Stomach (tissue), 9 donors: Measurements from ENCODE around the gene CTSG. TPM values are rescaled to one million over a fixed set of nuclear protein-coding genes. Genes with fewer than 3 reads are reported as not detected.
"Not testable (repeated sequence)": the region's sequence is repeated elsewhere in the genome, so short reads cannot be mapped to it uniquely, and the experiment has no call there.

ENCODE experiments used
- DNase-seq, 2 donors: peaks; one replicate each; pipeline versions ENCODE4 v3.0.0 to v3.0.0-alpha.2; 2013 to 2019
- H3K27ac ChIP-seq, 5 donors: fragments of 200-600 bp in 4 of 5; sonication (generic) in 4 of 5; one replicate each; pipeline ENCODE4 v1.5.1; 2013 to 2019; ENCODE audit warnings: mild to moderate bottlenecking in 1 of 5, moderate library complexity in 1 of 5
- H3K27me3 ChIP-seq, 3 donors: fragments of 200-600 bp; sonication (generic); one replicate each; pipeline ENCODE4 v1.5.1; 2017 to 2019; ENCODE audit warnings: mixed run types in 1 of 3
- H3K36me3 ChIP-seq, 4 donors: fragments of 200-600 bp; sonication (generic); 1 replicate in 3 of 4; 2 replicates in 1 of 4; pipeline ENCODE4 v1.5.1; 2016 to 2019
- H3K4me1 ChIP-seq, 4 donors: fragments of 200-600 bp; sonication (generic); one replicate each; pipeline ENCODE4 v1.5.1; 2016 to 2019
- H3K4me3 ChIP-seq, 4 donors: fragments of 200-600 bp; sonication (generic) in 3 of 4; one replicate each; pipeline ENCODE4 v1.5.1; 2016 to 2019; ENCODE audit warnings: mild to moderate bottlenecking in 1 of 4
- H3K9me3 ChIP-seq, 4 donors: fragments of 200-600 bp; sonication (generic); one replicate each; pipeline ENCODE4 v1.5.1; 2016 to 2019
- EP300 ChIP-seq: sonication (generic); formaldehyde crosslinking; IDR thresholded peaks from one replicate; pipeline ENCODE4 v1.6.1; 2017; ENCODE audit warnings: antibody characterized with exemption
- POLR2A ChIP-seq, 4 donors: fragments of 450-650 bp; IDR thresholded peaks; one replicate each; pipeline ENCODE4 v1.6.1; 2016; ENCODE audit warnings: antibody characterized with exemption in 4 of 4, control low read depth in 2 of 4, mild to moderate bottlenecking in 1 of 4, moderate library complexity in 1 of 4
- POLR2AphosphoS5 ChIP-seq, 3 donors: sonication (generic); formaldehyde crosslinking; IDR thresholded peaks; one replicate each; pipeline ENCODE4 v1.6.1; 2016; ENCODE audit warnings: antibody characterized with exemption in 3 of 3
- WGBS, 5 donors: extraction: QIAGEN DNeasy Blood & Tissue Kit in 3 of 5; methylation state at CpG; one replicate each; pipeline versions ENCODE4 v1.1.5 to v1.1.7; 2013 to 2018; 5-methylcytosine and 5-hydroxymethylcytosine counted together
- intact Hi-C: fragments of 100-400 bp; cut with DNase I; formaldehyde crosslinking; loops from one replicate; pipeline ENCODE4 v1.15.1; 2023; ENCODE audit warnings: low total_unique reads
- polyA plus RNA-seq, 3 donors: library from polyadenylated mRNA; stranded (reverse); fragments of 200-250 nt; gene quantifications; one replicate each; pipeline ENCODE4 v1.2.3, GENCODE V29; 2013
- total RNA-seq, 5 donors: library from RNA; depleted of rRNA; stranded (reverse); fragments of >200 nt; gene quantifications; one replicate each; pipeline versions ENCODE4 v1.1.0 to v1.2.3, GENCODE V29; 2014 to 2016
- TF ChIP-seq, protein P1 (sequence below), 7 experiments: fragments of 450-650 bp in 4 of 7; fragments of 200-600 bp in 3 of 7; sonication (generic) in 3 of 7; IDR thresholded peaks; one replicate each; pipeline ENCODE4 v1.5.1; 2016 to 2019; ENCODE audit warnings: antibody characterized with exemption in 7 of 7, control low read depth in 2 of 7, mild to moderate bottlenecking in 1 of 7
- donor health status: healthy with polysubstance abuse.
- donor health status: Bipolar disorder and iron deficiency.
- donor health status: healthy.

Gene CTSG
- total and polyA plus RNA-seq, 8 donors: 0.28 to 7.5 (median 1.6) TPM; not detected in 2

DNA sequence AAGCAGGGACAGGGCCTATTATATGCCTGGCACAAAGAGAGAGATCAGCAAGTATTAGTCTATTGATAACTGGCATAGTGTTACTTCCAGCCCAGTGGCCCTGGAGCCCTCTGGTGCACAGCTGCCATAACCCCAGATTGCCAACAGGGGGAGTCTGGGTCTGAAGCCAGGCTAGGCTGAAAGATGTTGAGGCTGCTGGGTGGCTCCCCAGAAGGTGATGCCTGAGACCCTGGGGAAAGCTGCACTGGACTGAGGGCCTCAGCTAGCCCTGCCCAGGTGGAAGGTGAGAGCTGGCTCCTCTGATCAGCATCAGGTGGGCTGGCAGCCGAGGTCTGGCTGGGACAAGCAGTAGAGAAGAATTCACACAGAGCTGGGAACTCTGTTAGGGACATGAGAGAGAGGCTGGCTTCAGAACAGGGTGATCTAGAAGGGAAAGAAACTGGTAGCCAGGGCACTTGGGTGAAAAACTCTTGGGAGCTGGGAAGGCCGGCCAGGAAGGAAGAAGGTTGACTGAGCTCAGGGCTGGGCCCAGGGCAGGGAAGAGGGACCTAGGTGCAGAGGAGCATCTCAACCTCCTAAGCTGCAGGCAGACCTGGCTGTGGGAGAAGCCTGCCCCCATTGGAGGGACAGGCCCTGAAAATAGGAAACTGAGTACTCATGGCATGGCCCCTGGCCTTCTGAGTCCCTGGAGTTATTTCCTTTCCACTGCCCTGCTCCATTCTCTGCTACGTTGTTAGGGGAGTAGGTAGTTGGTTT, 29.6 kb upstream of the CTSG start:
- Histone ChIP-seq H3K9me3 (no peaks in the 10 kb centered on the region), H3K27ac (peak overlapping the region in 2 of 5 donors; percentile 13 to 20), H3K4me1 (peaks cover 0 to 6% (median 0%) of the 10 kb centered on the region in 4 donors), H3K4me3 (no peak overlapping the region), H3K27me3 (no peaks in the 10 kb centered on the region), H3K36me3 (no peaks in the 10 kb centered on the region)
- DNase-seq: peak; percentile 52 to 53
- intact Hi-C loops: no loop called here
- no peak for TF ChIP-seq POLR2AphosphoS5 (IDR thresholded peaks at IDR 0.05)
- TF ChIP-seq, protein P1, sequence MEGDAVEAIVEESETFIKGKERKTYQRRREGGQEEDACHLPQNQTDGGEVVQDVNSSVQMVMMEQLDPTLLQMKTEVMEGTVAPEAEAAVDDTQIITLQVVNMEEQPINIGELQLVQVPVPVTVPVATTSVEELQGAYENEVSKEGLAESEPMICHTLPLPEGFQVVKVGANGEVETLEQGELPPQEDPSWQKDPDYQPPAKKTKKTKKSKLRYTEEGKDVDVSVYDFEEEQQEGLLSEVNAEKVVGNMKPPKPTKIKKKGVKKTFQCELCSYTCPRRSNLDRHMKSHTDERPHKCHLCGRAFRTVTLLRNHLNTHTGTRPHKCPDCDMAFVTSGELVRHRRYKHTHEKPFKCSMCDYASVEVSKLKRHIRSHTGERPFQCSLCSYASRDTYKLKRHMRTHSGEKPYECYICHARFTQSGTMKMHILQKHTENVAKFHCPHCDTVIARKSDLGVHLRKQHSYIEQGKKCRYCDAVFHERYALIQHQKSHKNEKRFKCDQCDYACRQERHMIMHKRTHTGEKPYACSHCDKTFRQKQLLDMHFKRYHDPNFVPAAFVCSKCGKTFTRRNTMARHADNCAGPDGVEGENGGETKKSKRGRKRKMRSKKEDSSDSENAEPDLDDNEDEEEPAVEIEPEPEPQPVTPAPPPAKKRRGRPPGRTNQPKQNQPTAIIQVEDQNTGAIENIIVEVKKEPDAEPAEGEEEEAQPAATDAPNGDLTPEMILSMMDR (IDR thresholded peaks at IDR 0.05): peak in 5 of 7 experiments; percentile 31 to 76 (median 65)
- 35 to 58% (median 42%) methylated on average over 3 of the region's 3 CpGs for WGBS, 5 donors

DNA sequence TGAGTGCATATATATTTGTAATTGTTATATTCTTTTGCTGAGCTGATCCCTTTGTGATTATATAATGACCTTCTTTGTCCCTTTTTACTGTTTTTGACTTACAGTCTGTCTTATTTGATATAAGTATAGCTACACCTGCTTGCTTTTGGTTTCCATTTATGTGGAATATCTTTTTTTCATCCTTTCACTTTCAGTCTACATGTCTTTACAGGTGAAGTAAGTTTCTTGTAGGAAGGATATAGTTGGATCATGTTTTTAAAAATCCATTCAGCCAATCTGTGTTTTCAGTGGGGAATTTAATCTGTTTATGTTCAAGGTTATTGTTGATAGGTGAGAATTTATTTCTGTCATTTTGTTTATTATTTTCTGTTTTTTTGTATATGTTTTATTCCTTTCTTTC, 21.4 kb upstream of the CTSG start:
- DNase-seq: no peak
- peaks cover 4 to 30% (median 12%) of the 10 kb centered on the region in 4 donors for H3K9me3 ChIP-seq
- H3K36me3 ChIP-seq: no peaks in the 10 kb centered on the region
- H3K27me3 ChIP-seq: no peaks in the 10 kb centered on the region
- intact Hi-C loops: loop anchor here (10.0 kb wide), 1 partner anchor 1903 kb away; no protein-coding TSS in a partner anchor
- no peak overlapping the region for H3K27ac ChIP-seq
- no peaks in the 10 kb centered on the region for H3K4me1 ChIP-seq
- TF ChIP-seq, protein P1 (IDR thresholded peaks at IDR 0.05): no peak
- TF ChIP-seq POLR2AphosphoS5 (IDR thresholded peaks at IDR 0.05) (no peak), EP300 (no peak), POLR2A (IDR thresholded peaks at IDR 0.05) (no peak)
- no peak overlapping the region for H3K4me3 ChIP-seq

DNA sequence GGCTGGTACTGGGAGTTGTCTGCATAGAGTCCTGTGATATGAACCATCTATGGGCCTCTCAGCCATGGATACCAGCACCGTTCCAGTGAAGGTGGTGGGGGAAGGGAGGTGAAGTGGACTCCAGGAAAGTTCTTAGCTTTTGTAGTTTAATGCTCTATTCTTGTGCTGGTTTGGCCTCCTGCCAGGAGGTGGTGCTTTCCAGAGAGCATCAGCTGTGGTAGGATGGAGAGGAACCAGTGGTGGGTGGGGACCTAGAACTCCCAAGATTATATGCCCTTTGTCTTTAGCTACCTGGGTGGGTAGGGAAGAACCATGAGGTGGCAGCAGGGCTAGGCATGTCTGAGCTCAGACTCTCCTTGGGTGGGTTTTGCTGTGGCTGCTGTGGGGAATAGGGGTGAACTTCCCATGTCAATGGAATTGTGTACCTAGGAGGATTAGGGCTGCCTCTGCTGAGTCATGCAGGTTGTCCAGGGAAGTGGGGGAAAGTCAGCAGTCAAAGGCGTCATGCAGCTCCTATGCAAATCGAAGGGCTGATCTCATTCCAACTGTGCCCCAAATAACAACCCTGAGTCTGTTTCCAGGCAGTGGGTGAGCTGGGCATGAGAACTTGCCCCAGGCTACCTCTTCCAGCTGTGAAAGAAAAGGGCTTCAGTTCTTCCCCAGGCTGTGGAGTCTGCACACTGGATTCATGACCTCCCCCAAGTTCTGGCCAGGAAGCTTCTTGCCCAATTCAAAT, 19.2 kb upstream of the CTSG start:
- WGBS, 5 donors: 57 to 84% (median 78%) methylated on average over 3 of the region's 3 CpGs

DNA sequence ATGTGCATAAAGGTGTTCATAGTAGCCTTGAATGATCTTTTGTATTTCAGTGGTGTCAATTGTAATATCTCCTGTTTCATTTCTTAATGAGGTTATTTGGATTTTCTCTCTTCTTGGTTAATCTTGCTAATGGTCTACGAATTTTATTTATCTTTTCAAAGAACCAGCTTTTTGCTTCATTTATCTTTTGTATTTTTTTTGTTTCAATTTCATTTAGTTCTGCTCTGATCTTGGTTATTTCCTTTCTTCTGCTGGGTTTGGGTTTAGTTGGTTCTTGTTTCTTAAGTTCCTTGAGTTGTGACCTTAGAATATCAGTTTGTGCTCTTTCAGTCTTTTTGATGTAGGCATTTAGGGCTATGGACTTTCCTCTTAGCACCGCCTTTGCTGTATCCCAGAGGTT, 15.0 kb upstream of the CTSG start:
- H3K9me3 ChIP-seq: peaks cover 4 to 33% (median 23%) of the 10 kb centered on the region in 4 donors
- H3K27me3 ChIP-seq, H3K4me3 ChIP-seq, H3K4me1 ChIP-seq, DNase-seq, H3K36me3 ChIP-seq, H3K27ac ChIP-seq: not testable (repeated sequence)
- WGBS, 5 donors: 74 to 86% (median 81%) methylated on average over 2 of the region's 2 CpGs
- intact Hi-C loops: loop anchor here (10.0 kb wide), 1 partner anchor 1896 kb away; no protein-coding TSS in a partner anchor

More for the DNA sequence above, 19.2 kb upstream of the CTSG start:
- intact Hi-C loops: loop anchor here (10.0 kb wide), 1 partner anchor 1900 kb away; no protein-coding TSS in a partner anchor
- Histone ChIP-seq H3K36me3 (no peaks in the 10 kb centered on the region), H3K27ac (no peak overlapping the region), H3K9me3 (peaks cover 4 to 30% (median 12%) of the 10 kb centered on the region in 4 donors), H3K4me3 (no peak overlapping the region), H3K4me1 (no peaks in the 10 kb centered on the region), H3K27me3 (no peaks in the 10 kb centered on the region)
- no peak for DNase-seq
- TF ChIP-seq POLR2A (IDR thresholded peaks at IDR 0.05) (no peak), POLR2AphosphoS5 (IDR thresholded peaks at IDR 0.05) (no peak), EP300 (no peak)
- TF ChIP-seq, protein P1 (IDR thresholded peaks at IDR 0.05): no peak

DNA sequence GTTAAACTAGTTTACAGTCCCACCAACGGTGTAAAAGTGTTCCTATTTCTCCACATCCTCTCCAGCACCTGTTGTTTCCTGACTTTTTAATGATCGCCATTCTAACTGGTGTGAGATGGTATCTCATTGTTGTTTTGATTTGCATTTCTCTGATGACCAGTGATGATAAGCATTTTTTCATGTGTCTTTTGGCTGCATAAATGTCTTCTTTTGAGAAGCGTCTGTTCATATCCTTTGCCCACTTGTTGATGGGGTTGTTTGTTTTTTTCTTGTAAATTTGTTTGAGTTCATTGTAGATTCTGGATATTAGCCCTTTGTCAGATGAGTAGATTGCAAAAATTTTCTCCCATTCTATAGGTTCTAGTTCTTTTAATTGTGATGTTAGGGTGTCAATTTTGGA, 8.4 kb upstream of the CTSG start:
- H3K4me3 ChIP-seq, H3K36me3 ChIP-seq, DNase-seq, H3K27me3 ChIP-seq, H3K27ac ChIP-seq, intact Hi-C loops, H3K4me1 ChIP-seq: not testable (repeated sequence)
- 80 to 93% (median 88%) methylated on average over 2 to 3 of the region's 3 CpGs for WGBS, 5 donors
- H3K9me3 ChIP-seq: peaks cover 4 to 29% (median 13%) of the 10 kb centered on the region in 4 donors
